ENCODE results near the gene CXXC5.

The CXXC5 gene

DNA sequence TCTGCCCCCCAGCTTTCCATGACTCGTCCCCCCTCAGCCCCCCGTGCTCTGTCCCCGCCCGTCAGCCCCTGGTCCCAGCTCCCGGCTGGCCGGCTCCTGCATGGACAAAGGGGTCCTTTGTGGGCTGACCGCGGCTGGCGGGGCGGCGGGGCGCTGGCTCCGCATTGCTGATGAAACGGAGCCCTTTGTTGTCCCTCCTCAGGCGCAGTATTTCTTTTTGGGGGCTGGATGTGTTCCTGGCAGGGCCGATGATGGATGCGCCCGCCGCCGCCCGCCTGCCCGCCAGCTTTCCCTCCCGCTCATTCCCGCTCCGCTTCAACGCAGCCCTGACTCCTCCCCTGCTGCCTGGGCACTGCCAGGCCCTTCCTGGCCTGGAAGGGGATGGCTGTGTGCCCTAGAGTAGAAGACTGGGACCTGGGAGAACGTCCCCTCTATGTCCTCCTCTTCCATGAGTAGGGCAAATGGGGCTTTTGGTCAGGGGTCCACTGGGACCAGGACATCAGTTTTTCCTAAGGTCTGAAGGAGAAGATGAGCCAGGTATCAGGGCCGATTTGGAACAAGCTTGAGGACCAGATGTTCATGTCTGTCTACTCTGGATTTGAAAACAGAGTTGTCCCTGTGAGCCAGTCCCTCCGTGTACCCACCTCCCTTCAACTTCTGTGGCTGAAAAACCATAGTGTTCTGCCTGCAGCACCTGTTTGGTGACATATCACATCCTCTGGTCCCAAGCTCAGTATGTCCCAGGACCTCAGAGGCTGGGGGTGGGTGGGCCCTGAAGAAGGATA, 29.0 kb downstream of the CXXC5 start:
- Mint-ChIP-seq H3K4me3 (no peak overlapping the region), H3K9me3 (no peaks in the 10 kb centered on the region), H3K4me1 (peaks cover 16% of the 10 kb centered on the region), H3K36me3 (peaks cover 12% of the 10 kb centered on the region), H3K27ac (peak overlapping the region; percentile 92)
- ATAC-seq (no peak), DNase-seq (ENCODE audit: low spot score in 2 of 2) (no peak)

DNA sequence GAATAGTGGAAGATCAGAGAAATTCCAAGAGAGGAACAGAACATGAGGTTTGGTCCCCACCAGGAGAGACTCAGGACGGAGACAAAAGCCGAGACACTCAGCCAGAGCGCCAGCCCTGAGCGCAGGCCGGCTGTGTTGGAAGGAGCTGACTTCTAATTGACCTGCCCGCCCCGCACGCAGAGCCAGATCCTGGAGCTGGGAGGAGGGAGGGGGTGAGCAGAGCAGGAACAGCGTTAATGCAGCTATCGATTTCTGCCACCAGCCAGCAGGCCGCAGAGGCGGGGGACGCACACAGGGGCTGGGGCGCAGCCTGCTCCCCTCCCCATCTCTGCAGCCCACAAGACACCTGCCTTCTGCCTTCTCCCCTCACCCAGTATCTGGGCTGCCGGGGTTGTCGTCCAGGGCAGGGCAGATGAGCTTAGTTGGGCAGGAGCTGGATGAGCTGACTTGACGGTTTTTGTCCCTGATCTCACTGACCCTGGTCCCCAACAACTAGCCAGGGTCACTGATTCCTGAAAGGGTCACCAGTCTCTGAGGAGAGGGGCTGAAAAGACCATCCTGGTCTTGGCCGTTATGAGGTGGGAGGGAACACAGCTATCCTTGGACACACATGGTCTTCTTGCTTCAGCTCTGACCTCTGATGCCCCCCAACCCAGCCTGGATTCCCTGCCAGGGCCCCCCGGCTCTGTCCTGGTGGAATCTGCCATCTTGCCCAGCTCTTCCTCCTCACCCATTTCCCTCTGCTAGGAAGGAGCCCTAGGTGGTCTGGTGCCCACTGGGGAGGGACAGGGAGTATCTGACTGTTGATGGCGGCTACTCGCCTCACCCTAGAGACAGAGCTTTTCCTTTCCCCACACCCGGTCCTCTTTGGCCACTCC, 29.8 kb downstream of the CXXC5 start:
- no peak for DNase-seq (ENCODE audit: low spot score in 2 of 2)
- Mint-ChIP-seq H3K4me3 (no peak overlapping the region), H3K36me3 (peaks cover 21% of the 10 kb centered on the region), H3K4me1 (peaks cover 8% of the 10 kb centered on the region), H3K27ac (peak overlapping the region; percentile 92), H3K9me3 (no peaks in the 10 kb centered on the region)
- no peak for ATAC-seq

GRCh38 chr5:139678751-139679750, 30.9 kb downstream of the CXXC5 start:
- DNase-seq (ENCODE audit: low spot score in 2 of 2) (no peak), ATAC-seq (no peak)
- peak overlapping the region; percentile 32 for H3K27ac Mint-ChIP-seq
- peaks cover 31% of the 10 kb centered on the region for H3K36me3 Mint-ChIP-seq
- H3K4me3 Mint-ChIP-seq, result no peak overlapping the region
- no peaks in the 10 kb centered on the region for H3K9me3 Mint-ChIP-seq
- peaks cover 9% of the 10 kb centered on the region for H3K4me1 Mint-ChIP-seq

- no peaks in the 10 kb centered on the region for H3K9me3 Mint-ChIP-seq
- H3K27ac Mint-ChIP-seq, result no peak overlapping the region
- no peak for DNase-seq (ENCODE audit: low spot score in 2 of 2)
- H3K4me3 Mint-ChIP-seq, result no peak overlapping the region
- ATAC-seq, result no peak
- peaks cover 15% of the 10 kb centered on the region for H3K4me1 Mint-ChIP-seq
- peaks cover 37% of the 10 kb centered on the region for H3K36me3 Mint-ChIP-seq
Measured at GRCh38 chr5:139680368-139681111, 32.4 kb downstream of the CXXC5 start.

DNA sequence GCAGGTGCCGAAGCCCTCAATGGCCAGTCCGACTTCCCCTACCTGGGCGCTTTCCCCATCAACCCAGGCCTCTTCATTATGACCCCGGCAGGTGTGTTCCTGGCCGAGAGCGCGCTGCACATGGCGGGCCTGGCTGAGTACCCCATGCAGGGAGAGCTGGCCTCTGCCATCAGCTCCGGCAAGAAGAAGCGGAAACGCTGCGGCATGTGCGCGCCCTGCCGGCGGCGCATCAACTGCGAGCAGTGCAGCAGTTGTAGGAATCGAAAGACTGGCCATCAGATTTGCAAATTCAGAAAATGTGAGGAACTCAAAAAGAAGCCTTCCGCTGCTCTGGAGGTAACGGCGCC, 32.9 kb downstream of the CXXC5 start:
- Mint-ChIP-seq H3K27ac (no peak overlapping the region), H3K9me3 (no peaks in the 10 kb centered on the region), H3K36me3 (peaks cover 37% of the 10 kb centered on the region), H3K4me1 (peaks cover 20% of the 10 kb centered on the region), H3K4me3 (no peak overlapping the region)
- DNase-seq (ENCODE audit: low spot score in 2 of 2) (no peak), ATAC-seq (no peak)

- H3K36me3 Mint-ChIP-seq, result peaks cover 37% of the 10 kb centered on the region
- H3K27ac Mint-ChIP-seq, result no peak overlapping the region
- H3K4me1 Mint-ChIP-seq, result peaks cover 22% of the 10 kb centered on the region
- ATAC-seq (no peak), DNase-seq (ENCODE audit: low spot score in 2 of 2) (no peak)
- H3K9me3 Mint-ChIP-seq, result no peaks in the 10 kb centered on the region
- H3K4me3 Mint-ChIP-seq, result no peak overlapping the region
Measured at GRCh38 chr5:139681466-139681865, 33.3 kb downstream of the CXXC5 start.

DNA sequence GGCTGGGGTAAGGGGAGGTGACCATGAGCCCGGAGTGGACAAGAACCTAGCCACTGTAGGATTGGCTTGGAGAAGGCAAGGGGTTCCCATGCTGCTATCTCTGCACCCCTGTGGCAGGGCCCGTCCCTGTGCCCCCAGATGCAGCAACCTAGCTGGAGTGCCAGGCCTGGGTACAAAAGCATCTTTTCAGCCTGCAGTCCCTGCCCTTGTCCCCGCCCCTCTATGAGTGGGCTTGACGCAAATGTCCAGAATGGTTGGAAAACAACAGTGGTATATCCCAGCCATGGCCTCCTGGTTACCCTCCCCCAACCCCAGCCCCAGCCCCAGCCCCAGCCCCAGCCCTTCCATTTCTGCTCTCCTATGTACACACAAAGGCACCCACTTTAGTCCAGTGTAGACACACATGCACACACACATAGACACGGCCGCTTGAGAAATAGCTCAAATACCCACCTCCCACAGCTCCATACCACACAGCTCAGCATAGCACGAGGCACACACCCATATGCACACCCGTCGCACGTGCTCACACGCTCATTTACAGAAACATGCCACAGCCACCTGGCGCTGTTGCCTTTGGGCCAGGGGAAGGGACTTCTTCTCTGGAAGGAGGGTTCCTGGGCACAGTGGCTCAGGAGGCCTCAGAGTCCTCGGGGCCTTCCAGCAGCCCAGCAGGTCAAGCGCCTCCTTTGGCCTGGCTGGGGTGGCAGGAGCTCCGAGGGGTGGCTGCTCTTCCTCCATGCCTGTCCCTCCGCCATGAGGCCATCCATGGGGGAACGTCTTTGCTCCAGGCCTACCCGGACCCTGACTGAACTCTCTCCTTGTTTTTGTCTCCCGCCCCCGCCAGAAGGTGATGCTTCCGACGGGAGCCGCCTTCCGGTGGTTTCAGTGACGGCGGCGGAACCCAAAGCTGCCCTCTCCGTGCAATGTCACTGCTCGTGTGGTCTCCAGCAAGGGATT, 34.1 kb downstream of the CXXC5 start:
- Mint-ChIP-seq H3K36me3 (peaks cover 37% of the 10 kb centered on the region), H3K27ac (peak overlapping the region; percentile 65), H3K9me3 (no peaks in the 10 kb centered on the region), H3K4me1 (peaks cover 20% of the 10 kb centered on the region), H3K4me3 (no peak overlapping the region)
- ATAC-seq, result no peak
- DNase-seq (ENCODE audit: low spot score in 2 of 2), result no peak

- Mint-ChIP-seq H3K27ac (peak overlapping the region; percentile 65), H3K4me3 (no peak overlapping the region), H3K36me3 (peaks cover 37% of the 10 kb centered on the region), H3K4me1 (peaks cover 20% of the 10 kb centered on the region), H3K9me3 (no peaks in the 10 kb centered on the region)
- ATAC-seq (no peak), DNase-seq (ENCODE audit: low spot score in 2 of 2) (no peak)
Measured at GRCh38 chr5:139683295-139684271, 35.4 kb downstream of the CXXC5 start.

GRCh38 chr5:139684350-139684880, 36.3 kb downstream of the CXXC5 start:
- Mint-ChIP-seq H3K9me3 (no peaks in the 10 kb centered on the region), H3K4me1 (peaks cover 20% of the 10 kb centered on the region), H3K27ac (peak overlapping the region; percentile 65), H3K36me3 (peaks cover 37% of the 10 kb centered on the region), H3K4me3 (no peak overlapping the region)
- no peak for DNase-seq (ENCODE audit: low spot score in 2 of 2)
- no peak for ATAC-seq

DNA sequence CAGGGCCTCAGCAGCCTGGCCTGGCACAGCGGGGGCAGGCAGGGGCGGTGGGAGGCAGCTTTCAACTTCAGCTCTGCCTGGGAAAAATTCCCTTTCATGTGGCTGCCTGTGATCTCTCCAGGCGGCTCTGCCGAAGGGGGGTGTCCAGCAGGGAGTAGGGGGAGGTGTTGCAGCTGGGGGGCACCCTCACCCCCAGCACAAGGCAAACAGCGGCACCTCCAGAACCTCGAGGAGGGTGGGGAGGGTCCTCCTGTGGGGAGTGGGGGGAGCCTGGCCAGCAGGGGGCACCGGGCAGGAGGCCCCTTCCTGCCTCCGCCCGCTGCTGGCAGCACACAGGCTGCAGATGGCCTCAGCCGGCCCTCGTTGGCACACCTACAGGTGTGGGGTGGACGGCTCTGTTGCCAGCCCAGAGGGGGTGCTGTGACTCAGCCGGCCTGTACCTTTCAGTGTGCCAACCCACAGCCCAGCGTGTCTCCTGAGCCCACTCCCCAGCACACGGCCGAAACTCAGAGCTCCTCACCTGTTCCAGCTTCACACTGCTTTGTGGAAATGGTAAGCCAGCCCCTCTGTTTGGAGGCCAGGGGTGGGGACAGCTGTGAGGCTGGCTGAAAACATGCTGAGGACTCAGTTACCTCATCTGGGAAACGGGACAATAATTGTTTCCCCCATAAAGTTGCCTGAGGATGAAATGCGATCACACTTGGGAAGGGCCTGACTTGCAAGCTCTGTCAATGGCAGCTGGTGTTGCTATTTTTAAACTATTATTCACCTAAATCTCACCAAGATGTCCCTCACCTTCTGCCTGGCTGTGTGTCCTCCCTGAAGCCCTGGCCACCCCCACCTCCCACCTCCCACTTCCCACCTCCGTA, 37.0 kb downstream of the CXXC5 start:
- ATAC-seq, result no peak
- Mint-ChIP-seq H3K27ac (peak overlapping the region; percentile 84), H3K9me3 (no peaks in the 10 kb centered on the region), H3K4me3 (no peak overlapping the region), H3K36me3 (peaks cover 37% of the 10 kb centered on the region), H3K4me1 (peaks cover 20% of the 10 kb centered on the region)
- DNase-seq (ENCODE audit: low spot score in 2 of 2), result no peak

GRCh38 chr5:139685886-139686285, 37.7 kb downstream of the CXXC5 start:
- H3K36me3 Mint-ChIP-seq, result peaks cover 37% of the 10 kb centered on the region
- DNase-seq (ENCODE audit: low spot score in 2 of 2) (no peak), ATAC-seq (no peak)
- peaks cover 20% of the 10 kb centered on the region for H3K4me1 Mint-ChIP-seq
- H3K9me3 Mint-ChIP-seq, result no peaks in the 10 kb centered on the region
- H3K27ac Mint-ChIP-seq, result peak overlapping the region; percentile 84
- no peak overlapping the region for H3K4me3 Mint-ChIP-seq

DNA sequence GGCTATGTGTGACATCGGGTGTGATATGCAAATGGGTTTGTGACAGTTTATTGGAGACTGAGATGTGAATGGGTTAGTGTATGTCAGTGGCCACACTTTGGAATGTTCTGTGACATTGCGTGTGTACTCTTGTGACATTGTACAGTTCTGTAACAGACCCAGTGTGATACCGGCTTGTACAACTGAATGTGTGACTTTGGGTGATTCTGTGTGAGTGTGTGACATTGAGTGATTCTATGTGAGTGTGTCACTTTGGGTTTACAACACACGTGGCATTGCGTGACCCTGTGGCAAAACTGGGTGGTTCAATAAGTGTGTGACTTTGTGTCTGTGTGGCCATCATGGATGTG, 38.2 kb downstream of the CXXC5 start:
- DNase-seq (ENCODE audit: low spot score in 2 of 2), result no peak
- H3K9me3 Mint-ChIP-seq, result no peaks in the 10 kb centered on the region
- H3K27ac Mint-ChIP-seq, result peak overlapping the region; percentile 84
- H3K4me3 Mint-ChIP-seq, result no peak overlapping the region
- ATAC-seq, result no peak
- H3K4me1 Mint-ChIP-seq, result peaks cover 20% of the 10 kb centered on the region
- peaks cover 32% of the 10 kb centered on the region for H3K36me3 Mint-ChIP-seq

Measured in stimulated activated effector memory CD8-positive, alpha-beta T cell treated with anti-CD3 and anti-CD28 coated beads, Interleukin-12 subunit alpha, Interleukin-12 subunit beta, amount 100 ng/mL, for 72 hours (primary cell).